HT-29 (cell line): ENCODE data around the gene RNPEPL1. TPM values are rescaled to one million over a fixed set of nuclear protein-coding genes. Genes with fewer than 3 reads are reported as not detected.

ENCODE experiments used
- DNase-seq: peaks from one replicate; pipeline ENCODE4 v3.0.0-alpha.2; 2015; ENCODE audit warnings: low spot score
- total RNA-seq: library from RNA; depleted of rRNA; stranded (reverse); fragments of >200 nt; shearing (Covaris generic); gene quantifications from 2 replicates; pipeline ENCODE4 v1.2.3, GENCODE V29; 2014; rRNA removed

The RNPEPL1 gene
- total RNA-seq, 1 experiment from 2014 or later: 74.9 TPM

- no peak for DNase-seq
These were observed 56.0 kb downstream of the RNPEPL1 start for GRCh38 chr2:240624011-240624949.

- DNase-seq: no peak
These were observed 56.8 kb downstream of the RNPEPL1 start, which contains the start of gene GPR35 for GRCh38 chr2:240624950-240625621. TSS of gene GPR35 (plus strand) at chr2:240625480. CDS start at chr2:240629953, 4,473 bp downstream.

GRCh38 chr2:240626531-240627300 lies 58.4 kb downstream of the RNPEPL1 start:
- no peak for DNase-seq

DNA sequence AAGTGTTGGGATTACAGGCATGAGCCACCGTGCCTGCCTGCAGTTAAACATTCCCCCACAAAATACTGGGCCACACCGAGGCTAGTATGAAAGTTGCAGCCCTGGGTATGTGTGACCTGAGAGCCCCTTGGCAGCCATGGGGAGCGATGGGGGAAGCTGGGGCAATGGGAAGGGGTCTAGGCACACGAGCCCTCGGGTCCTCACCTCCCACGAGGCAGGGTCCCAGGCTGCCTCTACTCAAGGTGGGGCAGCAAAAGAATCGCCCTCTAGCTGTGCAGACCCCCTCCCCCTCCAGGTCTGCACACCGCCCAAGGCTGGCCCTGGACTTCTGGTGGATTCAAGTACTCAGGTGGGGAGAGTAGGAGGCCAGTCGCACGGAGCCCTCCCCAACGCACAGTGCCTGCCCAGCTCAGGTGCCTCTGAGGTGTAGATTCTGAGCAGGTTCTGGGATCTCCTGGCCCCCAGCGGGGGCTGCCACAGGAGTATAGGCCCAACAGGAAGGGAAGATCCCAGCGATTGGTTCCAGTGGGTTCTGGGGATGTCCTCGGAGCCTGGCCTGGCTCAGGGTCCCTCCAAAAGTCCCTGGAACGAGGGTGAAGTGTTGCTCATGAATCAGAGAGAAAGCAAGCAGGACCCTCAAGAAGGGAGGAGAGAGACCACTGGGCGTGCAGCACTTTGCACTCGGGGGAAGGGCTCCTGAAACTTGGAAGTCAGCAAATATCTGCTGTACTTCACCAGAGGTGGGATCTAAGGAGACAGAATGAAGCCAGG lies 59.6 kb downstream of the RNPEPL1 start:
- no peak for DNase-seq

- DNase-seq: no peak
These were observed 60.2 kb downstream of the RNPEPL1 start for GRCh38 chr2:240628507-240628807.

DNA sequence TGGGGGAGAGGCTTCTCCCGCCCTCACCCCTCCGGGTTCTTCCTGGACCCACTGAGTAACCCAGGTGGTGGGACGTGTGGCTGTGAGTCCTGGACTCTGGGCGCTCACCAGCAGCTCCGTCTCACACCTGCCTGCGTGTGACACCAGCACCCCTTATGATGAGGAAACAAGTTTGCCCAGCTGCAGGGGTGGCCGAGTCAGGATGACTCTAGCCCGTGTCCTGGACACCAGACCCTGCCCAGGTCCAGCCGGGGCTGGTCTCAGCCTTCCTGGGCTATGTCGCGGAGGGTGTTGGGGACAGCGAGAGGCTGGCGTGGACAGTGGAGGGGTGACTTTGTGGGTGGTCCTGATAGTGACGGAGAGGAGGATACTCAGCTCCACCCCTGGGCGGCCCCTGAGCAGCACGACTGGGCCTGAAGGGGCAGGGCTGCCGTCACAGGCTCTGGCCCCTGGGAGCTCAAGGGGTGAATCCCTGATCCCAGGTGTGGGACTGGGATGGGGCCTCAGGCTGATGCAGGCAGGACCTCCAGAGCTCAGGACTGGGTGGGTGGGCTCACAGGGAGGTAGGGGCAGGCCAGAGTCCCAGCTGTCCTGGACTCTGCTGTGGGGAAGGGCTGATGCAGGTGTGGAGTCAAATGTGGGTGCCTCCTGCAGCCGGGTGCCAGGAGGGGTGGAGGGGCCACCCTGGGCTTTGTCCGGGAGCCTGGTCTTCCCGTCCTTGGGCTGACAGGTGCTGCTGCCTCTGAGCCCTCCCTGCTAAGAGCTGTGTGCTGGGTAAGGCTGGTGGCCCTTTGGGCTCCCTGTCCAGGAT lies 60.7 kb downstream of the RNPEPL1 start:
- no peak for DNase-seq

DNA sequence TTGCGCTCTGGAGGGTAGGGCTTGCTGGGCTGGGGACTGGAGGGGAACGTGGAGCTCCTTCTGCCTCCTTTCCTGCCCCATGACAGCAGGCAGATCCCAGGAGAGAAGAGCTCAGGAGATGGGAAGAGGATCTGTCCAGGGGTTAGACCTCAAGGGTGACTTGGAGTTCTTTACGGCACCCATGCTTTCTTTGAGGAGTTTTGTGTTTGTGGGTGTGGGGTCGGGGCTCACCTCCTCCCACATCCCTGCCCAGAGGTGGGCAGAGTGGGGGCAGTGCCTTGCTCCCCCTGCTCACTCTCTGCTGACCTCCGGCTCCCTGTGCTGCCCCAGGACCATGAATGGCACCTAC lies 61.3 kb downstream of the RNPEPL1 start:
- no peak for DNase-seq

DNA sequence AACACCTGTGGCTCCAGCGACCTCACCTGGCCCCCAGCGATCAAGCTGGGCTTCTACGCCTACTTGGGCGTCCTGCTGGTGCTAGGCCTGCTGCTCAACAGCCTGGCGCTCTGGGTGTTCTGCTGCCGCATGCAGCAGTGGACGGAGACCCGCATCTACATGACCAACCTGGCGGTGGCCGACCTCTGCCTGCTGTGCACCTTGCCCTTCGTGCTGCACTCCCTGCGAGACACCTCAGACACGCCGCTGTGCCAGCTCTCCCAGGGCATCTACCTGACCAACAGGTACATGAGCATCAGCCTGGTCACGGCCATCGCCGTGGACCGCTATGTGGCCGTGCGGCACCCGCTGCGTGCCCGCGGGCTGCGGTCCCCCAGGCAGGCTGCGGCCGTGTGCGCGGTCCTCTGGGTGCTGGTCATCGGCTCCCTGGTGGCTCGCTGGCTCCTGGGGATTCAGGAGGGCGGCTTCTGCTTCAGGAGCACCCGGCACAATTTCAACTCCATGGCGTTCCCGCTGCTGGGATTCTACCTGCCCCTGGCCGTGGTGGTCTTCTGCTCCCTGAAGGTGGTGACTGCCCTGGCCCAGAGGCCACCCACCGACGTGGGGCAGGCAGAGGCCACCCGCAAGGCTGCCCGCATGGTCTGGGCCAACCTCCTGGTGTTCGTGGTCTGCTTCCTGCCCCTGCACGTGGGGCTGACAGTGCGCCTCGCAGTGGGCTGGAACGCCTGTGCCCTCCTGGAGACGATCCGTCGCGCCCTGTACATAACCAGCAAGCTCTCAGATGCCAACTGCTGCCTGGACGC lies 61.9 kb downstream of the RNPEPL1 start:
- DNase-seq: no peak

Other genes starting within 250 kb of the RNPEPL1 start
- 9.9 and 12.3 TPM in 2 replicates for gene GPC1, start 132.8 kb upstream of the RNPEPL1 start, total RNA-seq
- 26.5 and 29.5 TPM in 2 replicates for gene ANKMY1, start 10.5 kb upstream of the RNPEPL1 start, total RNA-seq
- gene DUSP28, start 8.1 kb upstream of the RNPEPL1 start, total RNA-seq: 10.0 and 10.4 TPM in 2 replicates
- 88.3 and 90.2 TPM in 2 replicates for gene CAPN10, start 18.2 kb downstream of the RNPEPL1 start, total RNA-seq
- gene GPR35, start 57.0 kb downstream of the RNPEPL1 start, total RNA-seq: 176 and 180 TPM in 2 replicates
- gene AQP12B, start 114.4 kb downstream of the RNPEPL1 start, total RNA-seq: not detected in 2 replicates
- not detected in 2 replicates for gene AQP12A, start 123.4 kb downstream of the RNPEPL1 start, total RNA-seq